Measurements from ENCODE around the gene ATP7B.

DNA sequence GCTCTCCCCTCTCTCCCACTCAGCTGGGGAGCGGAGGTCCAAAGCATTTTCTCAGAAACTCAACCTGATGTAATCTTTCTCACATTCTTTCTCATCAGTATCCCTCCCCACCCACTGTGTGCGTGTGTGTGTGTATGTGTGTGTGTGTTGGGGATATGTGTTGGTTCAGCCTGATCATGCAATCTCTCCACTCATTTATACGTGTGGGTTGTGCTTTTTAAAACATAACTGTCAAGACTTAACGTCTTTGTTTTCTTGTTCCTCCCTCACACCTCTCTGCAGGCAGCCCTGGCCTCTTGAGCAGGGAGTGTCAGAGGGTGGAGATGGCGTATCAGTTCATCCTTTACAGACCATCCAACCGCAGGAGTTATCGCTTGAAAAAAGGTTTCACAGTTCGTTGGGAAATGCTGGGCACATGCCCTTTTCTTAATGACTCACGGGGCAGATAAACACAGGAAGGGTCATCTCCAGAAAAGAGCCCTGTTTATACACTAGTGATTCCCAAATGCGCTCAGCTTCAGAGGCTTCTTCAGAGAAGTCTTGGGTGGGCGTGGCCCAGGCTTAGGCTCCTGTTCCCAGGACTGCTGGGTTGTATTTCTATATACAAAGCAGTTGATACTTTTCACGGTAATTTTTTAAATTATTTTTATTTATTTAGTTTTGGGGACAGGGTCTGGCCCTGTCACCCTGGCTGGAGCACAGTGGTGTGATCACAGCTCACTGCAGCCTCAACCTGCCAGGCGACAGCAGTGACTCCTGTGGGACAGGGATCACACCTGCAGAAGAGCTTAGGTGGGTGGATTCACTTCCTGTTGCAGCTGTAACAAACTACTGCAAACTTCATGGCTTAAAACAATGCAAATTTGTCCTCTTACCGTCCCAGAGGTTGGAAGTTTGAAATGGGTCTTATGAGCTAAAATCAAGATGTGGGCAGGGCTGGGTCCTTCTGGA, 89.2 kb downstream of the ATP7B start:
- no peak for TF ChIP-seq POLR2A (IDR thresholded peaks at IDR 0.05)
- TF ChIP-seq, protein P1, sequence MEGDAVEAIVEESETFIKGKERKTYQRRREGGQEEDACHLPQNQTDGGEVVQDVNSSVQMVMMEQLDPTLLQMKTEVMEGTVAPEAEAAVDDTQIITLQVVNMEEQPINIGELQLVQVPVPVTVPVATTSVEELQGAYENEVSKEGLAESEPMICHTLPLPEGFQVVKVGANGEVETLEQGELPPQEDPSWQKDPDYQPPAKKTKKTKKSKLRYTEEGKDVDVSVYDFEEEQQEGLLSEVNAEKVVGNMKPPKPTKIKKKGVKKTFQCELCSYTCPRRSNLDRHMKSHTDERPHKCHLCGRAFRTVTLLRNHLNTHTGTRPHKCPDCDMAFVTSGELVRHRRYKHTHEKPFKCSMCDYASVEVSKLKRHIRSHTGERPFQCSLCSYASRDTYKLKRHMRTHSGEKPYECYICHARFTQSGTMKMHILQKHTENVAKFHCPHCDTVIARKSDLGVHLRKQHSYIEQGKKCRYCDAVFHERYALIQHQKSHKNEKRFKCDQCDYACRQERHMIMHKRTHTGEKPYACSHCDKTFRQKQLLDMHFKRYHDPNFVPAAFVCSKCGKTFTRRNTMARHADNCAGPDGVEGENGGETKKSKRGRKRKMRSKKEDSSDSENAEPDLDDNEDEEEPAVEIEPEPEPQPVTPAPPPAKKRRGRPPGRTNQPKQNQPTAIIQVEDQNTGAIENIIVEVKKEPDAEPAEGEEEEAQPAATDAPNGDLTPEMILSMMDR (IDR thresholded peaks at IDR 0.05), result no peak
